ENCODE data around the gene G3BP1.
"Not testable (repeated sequence)": the region's sequence is repeated elsewhere in the genome, so short reads cannot be mapped to it uniquely, and the experiment has no call there.

Gene G3BP1

DNA sequence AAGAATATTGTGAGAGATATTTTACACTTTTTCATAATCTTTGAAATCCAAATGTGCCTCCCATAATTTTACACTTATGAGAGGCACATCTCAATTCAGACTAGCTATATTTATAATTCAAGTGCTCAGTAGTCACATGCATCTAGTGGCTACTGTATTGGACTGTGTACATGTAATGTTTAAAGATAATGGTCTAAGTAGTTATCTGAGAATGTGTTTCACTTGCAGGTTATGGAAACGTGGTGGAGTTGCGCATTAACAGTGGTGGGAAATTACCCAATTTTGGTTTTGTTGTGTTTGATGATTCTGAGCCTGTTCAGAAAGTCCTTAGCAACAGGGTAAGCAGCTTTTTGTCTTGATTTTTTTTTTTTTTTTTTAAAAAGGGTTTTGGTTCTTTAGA lies 28.8 kb downstream of the G3BP1 start:
- DNase-seq: no peak

- DNase-seq: no peak
Measured at GRCh38 chr5:151805414-151806223, 33.9 kb downstream of the G3BP1 start.

DNA sequence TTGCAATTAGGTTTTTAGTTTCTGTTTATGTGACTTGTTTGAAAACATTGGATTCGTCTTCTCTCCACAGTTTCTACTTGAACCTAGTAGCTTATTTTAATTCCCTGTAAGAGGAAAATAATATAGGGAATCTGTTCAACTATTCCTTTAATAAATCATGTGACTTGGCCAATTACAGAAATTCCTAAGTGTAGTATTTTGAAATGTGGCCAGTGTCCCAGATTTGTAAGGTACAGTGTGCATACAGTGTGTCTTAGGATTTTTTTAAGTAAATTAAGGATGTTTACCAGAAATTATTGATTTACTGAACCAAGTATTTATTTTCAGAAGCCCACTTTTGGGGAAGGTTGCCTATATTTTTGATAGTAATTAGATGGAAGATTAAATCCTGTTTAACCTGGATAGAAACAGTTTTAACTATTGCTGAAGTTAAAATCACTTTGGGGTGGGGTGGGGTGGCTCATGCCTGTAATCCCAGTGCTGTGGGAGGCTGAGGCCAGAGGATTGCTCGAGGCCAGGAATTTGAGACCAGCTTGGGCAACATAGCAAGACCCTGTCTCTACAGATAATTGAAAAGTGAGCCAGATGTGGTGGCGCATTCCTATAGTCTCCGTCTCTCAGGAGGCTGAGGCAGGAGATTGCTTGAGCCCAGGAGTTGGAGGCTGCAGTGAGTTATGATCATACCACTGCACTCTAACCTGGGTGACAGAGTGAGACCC lies 36.9 kb downstream of the G3BP1 start:
- no peak for DNase-seq

DNA sequence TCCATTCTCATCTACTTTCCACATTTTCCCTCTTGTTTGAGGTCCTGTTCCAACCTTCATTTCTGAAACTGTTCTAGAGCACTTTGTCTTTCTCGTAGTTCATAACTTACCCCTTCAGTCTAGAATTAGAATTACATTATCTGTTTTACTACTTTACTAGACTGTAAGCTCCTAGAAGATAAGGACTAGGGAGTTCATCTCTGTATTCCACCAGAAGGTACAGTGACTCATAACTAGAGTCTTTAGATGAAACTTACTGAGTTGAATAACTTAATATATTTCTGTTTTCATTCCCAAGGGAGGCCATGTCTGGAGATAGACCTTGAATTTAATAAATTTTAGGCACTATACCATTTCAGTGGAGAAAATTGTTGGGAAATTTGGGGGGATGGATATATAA lies 38.7 kb downstream of the G3BP1 start:
- DNase-seq: no peak

- DNase-seq: no peak
Measured at GRCh38 chr5:151810897-151811296, 39.1 kb downstream of the G3BP1 start.

GRCh38 chr5:151811593-151812321 lies 40.0 kb downstream of the G3BP1 start:
- no peak for DNase-seq

- no peak for DNase-seq
Measured at GRCh38 chr5:151812757-151813309, 41.1 kb downstream of the G3BP1 start.

GRCh38 chr5:151815051-151815450 lies 43.3 kb downstream of the G3BP1 start:
- no peak for DNase-seq

DNA sequence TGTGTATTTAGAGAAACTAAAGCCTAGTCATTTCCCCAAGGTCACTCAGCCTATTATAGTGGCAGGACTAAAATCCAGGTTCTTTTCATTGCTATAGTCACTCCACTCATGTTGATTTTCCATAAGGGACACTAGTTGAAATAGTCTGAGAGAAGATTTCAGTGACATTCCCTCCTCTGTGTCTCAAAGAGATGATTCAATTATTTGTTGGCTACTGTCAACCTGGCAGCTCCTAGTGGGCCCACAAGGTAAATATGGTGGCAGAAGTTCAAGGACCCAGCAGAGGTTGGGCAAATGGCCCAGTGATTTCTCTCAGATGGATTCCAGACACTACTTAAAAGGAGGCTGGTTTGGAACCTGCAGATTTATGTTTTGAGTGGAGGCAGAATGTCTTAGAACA lies 48.1 kb downstream of the G3BP1 start:
- DNase-seq: peak; percentile 21

- peak; percentile 10 for DNase-seq
Measured at GRCh38 chr5:151820271-151820670, 48.5 kb downstream of the G3BP1 start.

DNA sequence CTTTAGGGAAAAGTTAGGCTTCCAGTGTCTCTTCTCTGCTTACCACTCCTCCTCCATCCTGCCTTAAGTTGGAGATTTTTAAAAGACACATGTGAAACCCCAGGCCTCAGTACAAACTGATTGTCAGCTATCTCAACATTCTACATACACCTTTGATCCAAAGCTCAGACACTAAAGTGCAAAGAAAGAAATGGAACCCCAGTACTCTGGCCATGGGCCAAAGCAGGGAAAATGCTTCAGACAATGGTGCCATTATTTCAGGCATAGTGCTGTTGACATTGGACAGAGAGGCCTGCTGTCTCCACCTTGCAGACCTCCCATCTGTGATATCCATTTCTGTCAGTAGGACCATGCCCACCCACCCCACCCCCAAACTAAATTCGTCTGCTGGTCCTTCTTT lies 49.1 kb downstream of the G3BP1 start:
- DNase-seq: no peak

DNA sequence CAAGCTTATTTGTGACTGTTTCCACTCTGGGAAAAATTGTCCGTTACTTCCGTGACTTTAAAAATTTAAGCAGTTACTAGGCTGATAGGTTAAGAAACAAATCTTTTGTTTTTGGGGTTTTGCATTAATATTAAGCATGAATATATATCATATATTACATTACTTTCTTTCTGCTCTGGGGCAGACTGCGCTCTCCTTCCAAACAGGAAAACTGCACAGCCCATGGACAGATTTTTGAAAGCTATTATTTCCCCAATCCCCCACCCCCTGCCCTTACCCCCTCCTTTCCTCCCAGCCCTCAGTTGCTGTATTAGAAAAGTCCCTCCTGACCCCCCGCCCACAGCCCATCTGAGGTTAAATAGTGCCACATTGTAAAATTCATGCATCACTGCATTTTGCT lies 50.4 kb downstream of the G3BP1 start:
- no peak for DNase-seq

DNA sequence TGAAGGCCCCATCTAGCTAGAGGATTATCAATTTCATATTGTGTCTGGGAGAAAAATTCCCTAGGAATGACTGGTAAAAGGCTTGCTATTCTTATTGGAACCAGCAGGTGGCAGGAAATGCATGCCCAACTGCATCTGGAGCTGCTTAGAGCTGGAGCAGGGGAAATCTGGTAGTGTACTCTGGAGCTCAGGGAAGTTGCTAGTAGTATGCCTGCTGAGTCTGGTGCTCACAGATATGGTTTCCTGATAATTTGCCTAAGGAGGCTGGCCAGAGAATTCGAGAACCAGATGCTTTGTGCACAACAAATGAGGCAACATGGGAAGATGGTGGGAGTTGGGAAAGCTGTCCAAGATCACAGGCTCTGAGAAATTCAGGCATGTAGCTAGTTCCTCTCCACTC lies 53.7 kb downstream of the G3BP1 start:
- DNase-seq: peak; percentile 66

GRCh38 chr5:151829370-151829769 lies 57.6 kb downstream of the G3BP1 start:
- no peak for DNase-seq

DNA sequence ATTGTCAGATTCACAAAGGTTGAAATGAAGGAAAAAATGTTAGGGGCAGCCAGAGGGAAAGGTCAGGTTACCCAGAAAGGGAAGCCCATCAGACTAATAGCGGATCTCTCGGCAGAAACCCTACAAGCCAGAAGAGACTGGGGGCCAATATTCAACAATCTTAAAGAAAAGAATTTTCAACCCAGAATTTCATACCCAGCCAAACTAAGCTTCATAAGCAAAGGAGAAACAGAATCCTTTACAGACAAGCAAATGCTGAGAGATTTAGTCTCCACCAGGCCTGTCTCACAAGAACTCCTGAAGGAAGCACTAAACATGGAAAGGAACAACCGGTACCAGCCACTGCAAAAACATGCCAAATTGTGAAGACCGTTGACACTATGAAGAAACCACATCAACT lies 61.1 kb downstream of the G3BP1 start:
- DNase-seq: not testable (repeated sequence)

- no peak for DNase-seq
Measured at GRCh38 chr5:151846765-151847164, 75.0 kb downstream of the G3BP1 start.

DNA sequence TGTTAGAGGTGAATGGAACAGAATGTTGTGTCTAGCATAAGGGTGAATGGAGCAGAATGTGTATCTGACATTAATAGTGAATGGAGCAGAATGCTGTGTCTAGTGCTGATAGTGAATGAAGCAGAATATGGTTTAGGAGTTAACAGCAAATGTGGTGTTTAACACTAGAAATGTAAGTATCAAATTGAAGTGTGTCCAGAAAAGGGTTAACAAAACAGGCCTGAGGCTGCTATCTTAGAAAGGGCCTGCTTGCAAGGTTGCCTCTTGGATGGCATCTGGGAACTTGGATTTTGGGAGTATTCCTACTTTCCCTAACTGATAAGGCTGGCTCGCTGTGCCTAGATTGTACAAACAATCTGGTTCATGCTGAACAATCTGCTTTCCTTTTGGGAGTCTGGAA lies 76.1 kb downstream of the G3BP1 start:
- DNase-seq: no peak

DNA sequence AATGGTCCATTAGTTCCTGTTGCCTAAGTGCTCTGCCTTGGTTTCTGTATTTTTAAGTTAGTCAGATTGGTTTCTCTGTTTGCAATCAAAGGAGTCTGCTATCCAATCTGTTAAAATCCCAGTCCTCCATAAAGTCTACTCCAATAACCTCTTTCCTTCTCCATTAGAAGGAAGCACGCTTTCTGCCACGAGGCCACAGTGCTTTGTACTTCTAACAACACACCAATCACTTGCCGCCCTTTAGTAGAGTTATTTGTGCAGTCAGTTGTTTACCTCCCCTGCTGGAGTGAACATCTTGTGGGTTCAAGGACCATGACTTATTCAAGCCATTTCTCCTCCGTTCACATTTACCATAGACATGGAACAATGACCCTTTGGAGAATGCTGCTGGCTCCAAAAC lies 83.9 kb downstream of the G3BP1 start:
- DNase-seq: peak; percentile 91

GRCh38 chr5:151856861-151857260 lies 85.1 kb downstream of the G3BP1 start:
- DNase-seq: no peak

- not testable (repeated sequence) for DNase-seq
Measured at GRCh38 chr5:151860867-151861266, 89.1 kb downstream of the G3BP1 start.

Data from DMS79 treated with DMSO at 0.1 percent for 48 hours (cell line).